ENCODE data around the gene SPCS3.
A peak's percentile ranks its signal among the peaks of the same experiment; 100 is the strongest.
"Not testable (repeated sequence)": the region's sequence is repeated elsewhere in the genome, so short reads cannot be mapped to it uniquely, and the experiment has no call there.

The SPCS3 gene

DNA sequence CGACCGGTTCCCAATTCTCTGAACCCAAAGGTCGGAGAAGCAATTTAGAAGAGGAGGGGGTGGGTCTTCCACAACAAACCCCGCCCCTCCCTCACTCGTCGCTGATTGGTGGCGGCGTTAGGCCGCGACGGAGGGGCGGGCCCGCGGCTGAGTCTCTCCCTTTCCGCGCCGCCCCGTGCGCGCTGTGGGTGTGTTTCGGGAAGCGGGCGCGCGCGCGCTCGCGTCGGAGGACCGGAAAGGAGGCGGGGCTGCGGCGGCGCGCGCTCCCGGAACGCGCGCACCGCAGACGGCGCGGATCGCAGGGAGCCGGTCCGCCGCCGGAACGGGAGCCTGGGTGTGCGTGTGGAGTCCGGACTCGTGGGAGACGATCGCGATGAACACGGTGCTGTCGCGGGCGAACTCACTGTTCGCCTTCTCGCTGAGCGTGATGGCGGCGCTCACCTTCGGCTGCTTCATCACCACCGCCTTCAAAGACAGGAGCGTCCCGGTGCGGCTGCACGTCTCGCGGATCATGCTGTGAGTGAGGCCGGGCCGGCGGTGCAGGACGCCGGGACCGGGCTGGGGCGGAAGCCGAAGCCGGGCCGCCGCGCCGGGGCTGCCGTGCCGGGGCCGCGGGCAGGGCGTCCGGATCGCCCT lies at the start of gene SPCS3:
Gene SPCS3, plus strand, starts transcription at position 263 of the 636 bp plus-strand sequence. Its CDS starts 111 bp downstream, at position 374.
- TF ChIP-seq POLR2A (IDR thresholded peaks at IDR 0.05; ENCODE audit: low read depth, low read length) = peak; percentile 98
- peak; percentile 60 for FAIRE-seq
- peak; percentile 53 for DNase-seq (ENCODE audit: insufficient read length, low spot score)

DNA sequence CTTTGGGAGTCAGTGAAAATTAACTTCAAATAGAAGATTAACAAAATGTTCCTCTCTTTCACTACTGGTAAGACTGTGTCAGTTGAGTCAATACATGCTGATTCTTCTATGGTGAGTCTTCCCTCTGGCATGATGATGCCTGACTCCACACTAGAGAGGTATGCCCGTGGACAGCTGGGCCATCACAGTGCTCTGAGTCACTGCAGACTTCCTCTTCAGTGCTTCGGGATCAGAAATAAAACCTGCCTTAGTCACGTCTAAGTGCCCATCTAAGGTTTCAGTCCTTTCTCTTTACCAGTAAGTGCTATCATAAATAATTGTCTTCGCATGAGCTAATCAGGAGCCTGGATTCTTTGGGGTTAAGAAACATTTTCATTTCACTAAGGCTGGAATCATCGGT lies 49.1 kb upstream of the SPCS3 start:
- TF ChIP-seq POLR2A (IDR thresholded peaks at IDR 0.05; ENCODE audit: low read depth, low read length) = no peak
- peak; percentile 31 for DNase-seq (ENCODE audit: insufficient read length, low spot score)
- FAIRE-seq = peak; percentile 99

DNA sequence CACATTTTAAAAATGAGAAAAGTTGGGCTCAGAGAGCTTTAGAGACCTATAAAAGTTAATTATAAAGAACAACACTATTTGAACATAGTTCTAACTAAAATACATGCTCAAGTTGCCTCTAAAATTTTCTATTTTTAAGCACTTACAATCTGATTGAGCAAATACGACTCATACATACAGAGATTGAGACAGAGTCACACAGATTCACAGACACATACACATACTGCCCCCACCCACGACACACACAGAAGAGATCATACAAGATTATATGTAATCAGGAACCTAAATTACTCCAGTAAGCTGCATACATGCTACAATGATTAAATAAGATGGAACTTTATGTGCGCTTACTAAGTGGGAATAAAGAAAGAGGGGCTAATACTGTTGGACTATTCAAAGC lies 48.0 kb upstream of the SPCS3 start:
- no peak for TF ChIP-seq POLR2A (IDR thresholded peaks at IDR 0.05; ENCODE audit: low read depth, low read length)
- FAIRE-seq = no peak
- no peak for DNase-seq (ENCODE audit: insufficient read length, low spot score)

DNA sequence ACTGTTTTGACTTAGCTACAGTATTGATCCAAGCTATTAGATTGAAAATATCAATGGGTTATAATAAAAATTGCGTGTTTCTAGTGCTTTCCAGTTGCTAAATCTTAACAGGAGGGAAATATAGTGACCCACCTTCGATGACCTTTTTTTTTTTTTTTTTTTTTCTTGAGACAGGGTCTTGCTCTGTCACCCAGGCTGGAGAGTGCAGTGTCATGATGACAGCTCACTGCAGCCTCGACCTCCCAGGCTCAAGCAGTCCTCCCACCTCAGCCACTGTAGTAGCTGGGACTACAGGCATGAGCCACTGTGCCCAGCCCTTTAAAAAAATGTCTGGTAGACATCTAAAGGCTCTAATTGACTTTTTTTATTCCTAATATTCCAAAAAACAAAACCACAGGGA lies 47.0 kb upstream of the SPCS3 start:
- no peak for TF ChIP-seq POLR2A (IDR thresholded peaks at IDR 0.05; ENCODE audit: low read depth, low read length)
- FAIRE-seq (no peak), DNase-seq (ENCODE audit: insufficient read length, low spot score) (no peak)

DNA sequence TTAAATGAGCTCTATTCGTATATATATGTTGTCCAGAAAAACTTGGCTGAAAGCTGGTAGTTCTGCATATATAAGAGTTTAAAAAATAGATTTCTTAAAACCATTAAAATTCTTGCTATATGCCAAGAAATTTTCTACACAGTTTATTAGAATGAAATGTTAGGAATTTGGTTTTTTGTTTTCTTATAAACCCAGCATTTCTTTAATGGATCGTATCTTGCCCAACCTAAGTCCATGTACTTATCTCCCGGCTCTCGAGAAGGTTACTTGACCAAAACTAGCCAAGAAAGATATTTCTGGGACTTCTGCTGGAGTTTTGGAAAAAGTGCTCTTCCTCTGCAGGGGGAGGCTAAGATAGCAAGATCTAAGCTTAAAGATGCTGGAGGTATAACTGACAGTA lies 46.0 kb upstream of the SPCS3 start:
- TF ChIP-seq POLR2A (IDR thresholded peaks at IDR 0.05; ENCODE audit: low read depth, low read length) = no peak

DNA sequence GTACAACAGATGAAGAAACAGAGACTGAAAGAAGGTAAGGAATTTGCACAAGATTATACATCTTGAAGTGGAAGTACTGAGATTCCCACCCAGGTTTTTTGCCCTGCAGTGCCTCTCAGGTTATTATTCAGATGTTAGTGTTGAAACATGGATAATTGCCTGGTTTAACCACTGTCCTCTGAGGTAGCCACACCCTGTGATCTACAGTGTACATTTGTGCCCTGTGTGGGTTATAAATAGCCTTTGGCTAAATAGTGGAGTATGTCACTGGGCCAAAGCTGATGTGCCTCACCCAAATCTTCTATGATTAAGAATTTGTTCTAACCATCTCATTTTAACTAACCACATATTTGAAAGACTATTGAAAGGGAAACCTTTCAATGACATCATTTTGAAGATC lies 45.3 kb upstream of the SPCS3 start:
- no peak for TF ChIP-seq POLR2A (IDR thresholded peaks at IDR 0.05; ENCODE audit: low read depth, low read length)
- FAIRE-seq = peak; percentile 60
- DNase-seq (ENCODE audit: insufficient read length, low spot score) = no peak

More for the DNA sequence above, 46.0 kb upstream of the SPCS3 start:
- DNase-seq (ENCODE audit: insufficient read length, low spot score) = no peak
- FAIRE-seq = no peak

DNA sequence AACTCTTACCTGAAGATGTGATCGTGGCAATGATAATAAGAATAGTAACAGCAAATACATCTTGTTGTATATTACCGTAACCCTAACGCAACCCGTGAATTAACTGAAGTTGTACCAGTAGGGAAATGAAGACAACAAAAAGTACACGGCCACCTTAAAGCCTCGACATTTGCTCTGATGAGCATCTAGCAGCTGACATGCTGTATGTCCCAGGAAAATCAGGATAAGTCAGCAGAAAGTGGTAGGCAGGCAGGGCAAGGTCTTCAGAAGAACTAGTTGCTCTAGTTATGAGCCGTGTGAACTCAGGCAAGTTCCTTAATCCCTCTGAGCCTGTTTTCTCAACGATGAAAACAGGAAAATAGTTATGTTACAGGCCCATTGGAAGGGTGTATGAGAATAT lies 43.1 kb upstream of the SPCS3 start:
- no peak for DNase-seq (ENCODE audit: insufficient read length, low spot score)
- no peak for FAIRE-seq
- TF ChIP-seq POLR2A (IDR thresholded peaks at IDR 0.05; ENCODE audit: low read depth, low read length) = no peak

DNA sequence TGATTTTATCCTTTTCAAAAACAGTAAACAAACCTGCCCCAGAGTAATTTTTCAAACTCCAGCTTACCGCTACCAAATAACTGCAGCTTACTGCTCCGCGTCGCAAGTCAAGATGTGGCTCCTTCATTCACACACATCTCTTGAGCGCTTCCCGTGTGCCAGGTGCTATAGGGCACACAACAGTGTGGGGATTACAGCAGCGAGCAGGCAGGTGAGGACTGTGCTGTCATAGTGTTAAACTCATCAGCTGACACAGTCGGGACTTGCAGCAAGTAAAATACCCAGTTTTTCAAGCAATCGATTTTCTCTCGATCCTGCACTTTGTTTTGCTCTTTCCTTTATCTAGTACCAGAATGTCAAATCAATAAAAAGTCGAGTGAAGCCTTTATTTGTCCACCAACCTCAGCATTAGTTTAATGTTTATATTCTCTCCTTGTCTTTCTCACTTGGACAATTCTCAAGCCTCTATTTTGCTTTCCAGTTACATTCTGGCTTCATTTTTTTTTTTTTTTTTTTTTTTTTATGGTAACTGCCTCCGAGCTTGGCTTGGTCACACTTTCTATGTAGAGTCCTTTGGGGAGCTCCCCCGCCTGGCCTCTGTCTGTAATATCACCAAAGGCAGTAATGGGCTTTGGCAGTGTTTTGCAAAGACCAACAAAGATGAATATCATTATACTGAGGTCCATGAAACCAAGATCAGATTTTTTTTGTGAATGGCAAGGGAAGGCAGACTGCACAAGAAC lies 42.4 kb upstream of the SPCS3 start:
- TF ChIP-seq POLR2A (IDR thresholded peaks at IDR 0.05; ENCODE audit: low read depth, low read length) = no peak
- DNase-seq (ENCODE audit: insufficient read length, low spot score) (no peak), FAIRE-seq (no peak)

DNA sequence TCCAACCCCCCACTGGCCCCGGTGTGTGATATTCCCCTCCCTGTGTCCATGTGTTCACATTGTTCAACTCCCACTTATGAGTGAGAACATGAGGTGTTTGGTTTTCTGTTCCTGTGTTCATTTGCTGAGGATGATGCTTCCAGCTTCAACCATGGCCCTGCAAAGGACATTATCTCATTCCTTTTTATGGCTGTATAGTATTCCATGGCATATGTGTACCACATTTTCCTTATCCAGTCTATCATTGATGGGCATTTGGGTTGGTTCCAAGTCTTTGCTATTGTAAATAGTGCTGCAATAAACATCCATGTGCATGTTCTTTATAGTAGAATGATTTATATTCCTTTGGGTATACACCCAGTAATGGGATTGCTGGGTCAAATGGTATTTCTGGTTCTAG lies 40.2 kb upstream of the SPCS3 start:
- not testable (repeated sequence) for DNase-seq (ENCODE audit: insufficient read length, low spot score); FAIRE-seq

DNA sequence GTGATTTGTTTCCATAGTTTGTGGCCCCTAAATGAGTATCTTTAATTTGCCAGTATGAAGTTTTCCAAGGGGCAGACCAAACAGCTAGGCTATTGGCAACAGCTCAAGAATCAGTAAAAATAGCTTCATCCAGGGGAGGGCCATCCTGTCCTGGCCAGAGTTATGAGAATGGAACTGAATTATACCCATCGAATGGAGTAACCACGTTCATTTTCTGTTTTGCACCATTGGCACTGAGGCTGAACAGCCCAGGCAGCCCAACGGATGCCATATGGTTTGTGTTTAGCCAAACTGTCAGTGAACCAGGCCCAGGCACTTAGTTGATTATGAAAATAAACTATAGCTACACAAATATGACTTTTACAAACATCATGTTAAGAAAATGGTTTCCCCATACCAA lies 33.0 kb upstream of the SPCS3 start:
- DNase-seq (ENCODE audit: insufficient read length, low spot score) = no peak
- FAIRE-seq = no peak
- no peak for TF ChIP-seq POLR2A (IDR thresholded peaks at IDR 0.05; ENCODE audit: low read depth, low read length)

DNA sequence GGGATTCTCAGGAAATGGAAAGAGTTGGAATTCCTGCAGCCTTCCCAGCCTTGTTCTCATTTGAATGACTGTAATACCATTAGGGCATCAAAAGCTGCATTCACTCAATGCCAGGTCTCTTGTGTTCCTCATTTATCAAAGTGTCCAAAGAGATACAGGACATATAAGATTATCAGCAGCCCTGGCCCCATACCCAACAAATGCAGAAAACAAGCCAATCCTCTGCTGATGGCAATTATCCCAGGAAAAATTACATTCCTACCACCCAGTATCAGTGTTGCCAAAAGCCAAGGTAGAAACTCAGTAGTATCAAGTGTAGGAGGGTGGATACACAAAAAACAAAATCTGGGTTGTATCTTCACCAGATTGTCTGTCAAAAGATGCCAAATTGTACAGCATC lies 32.2 kb upstream of the SPCS3 start:
- DNase-seq (ENCODE audit: insufficient read length, low spot score) (no peak), FAIRE-seq (no peak)
- TF ChIP-seq POLR2A (IDR thresholded peaks at IDR 0.05; ENCODE audit: low read depth, low read length) = no peak

DNA sequence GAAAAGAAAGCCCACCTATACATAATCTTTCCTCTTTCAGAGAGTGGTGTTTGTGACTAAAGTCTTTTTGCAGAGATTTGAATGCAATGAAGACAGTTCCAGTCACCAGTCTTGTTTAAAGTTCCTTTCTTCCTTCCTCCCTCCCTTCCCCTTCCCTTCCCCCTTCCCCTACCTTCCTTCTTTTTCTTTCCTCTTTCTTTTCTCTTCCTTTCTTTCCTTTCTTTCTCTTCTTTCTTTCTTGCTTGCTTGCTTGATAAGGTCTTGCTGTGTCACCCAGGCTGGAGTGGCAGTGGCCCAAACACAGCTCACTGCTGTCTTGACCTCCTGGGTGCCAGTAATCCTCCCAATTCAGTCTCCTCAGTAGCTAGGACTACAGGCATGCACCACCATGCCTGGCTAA lies 31.7 kb upstream of the SPCS3 start:
- FAIRE-seq (no peak), DNase-seq (ENCODE audit: insufficient read length, low spot score) (no peak)
- no peak for TF ChIP-seq POLR2A (IDR thresholded peaks at IDR 0.05; ENCODE audit: low read depth, low read length)

DNA sequence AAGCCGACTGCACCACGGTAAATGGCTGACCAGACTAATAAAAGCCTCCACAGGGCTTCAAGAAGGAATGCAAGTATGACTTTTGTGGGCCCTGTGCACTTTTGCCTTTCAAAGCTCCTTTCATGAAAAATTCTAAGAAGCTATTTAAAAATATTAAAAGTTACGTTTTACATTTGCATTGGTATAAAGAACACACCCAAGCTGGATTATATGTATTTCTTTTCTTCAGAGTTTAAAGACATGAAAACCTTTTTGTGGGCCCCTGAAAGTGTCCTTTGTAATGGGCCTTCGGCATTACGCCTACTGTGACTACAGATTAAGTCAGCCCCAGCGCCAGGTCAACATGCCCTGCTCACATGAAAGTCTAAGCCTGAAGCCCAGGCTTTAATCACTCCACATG lies 30.2 kb upstream of the SPCS3 start:
- FAIRE-seq (no peak), DNase-seq (ENCODE audit: insufficient read length, low spot score) (no peak)
- TF ChIP-seq POLR2A (IDR thresholded peaks at IDR 0.05; ENCODE audit: low read depth, low read length) = no peak

DNA sequence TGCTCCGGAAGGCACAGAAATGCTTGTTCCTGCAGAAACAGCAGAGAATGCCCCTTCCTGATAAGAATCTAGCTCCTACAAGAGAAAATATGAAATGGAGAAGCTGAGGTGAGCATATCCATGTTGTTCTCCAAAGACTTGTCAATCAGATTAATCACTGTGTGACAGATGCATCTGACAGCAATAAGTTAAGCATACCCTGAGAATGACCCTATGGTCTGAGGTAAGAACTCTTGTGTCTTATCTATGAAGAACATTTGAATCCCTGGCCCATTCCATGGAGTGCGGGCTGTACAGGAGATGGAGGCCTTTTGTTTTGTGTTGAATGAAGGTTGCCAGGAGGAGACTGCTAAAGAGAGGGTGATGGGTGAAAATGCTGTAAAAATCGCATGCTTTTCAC lies 29.2 kb upstream of the SPCS3 start:
- DNase-seq (ENCODE audit: insufficient read length, low spot score) (no peak), FAIRE-seq (no peak)
- no peak for TF ChIP-seq POLR2A (IDR thresholded peaks at IDR 0.05; ENCODE audit: low read depth, low read length)

DNA sequence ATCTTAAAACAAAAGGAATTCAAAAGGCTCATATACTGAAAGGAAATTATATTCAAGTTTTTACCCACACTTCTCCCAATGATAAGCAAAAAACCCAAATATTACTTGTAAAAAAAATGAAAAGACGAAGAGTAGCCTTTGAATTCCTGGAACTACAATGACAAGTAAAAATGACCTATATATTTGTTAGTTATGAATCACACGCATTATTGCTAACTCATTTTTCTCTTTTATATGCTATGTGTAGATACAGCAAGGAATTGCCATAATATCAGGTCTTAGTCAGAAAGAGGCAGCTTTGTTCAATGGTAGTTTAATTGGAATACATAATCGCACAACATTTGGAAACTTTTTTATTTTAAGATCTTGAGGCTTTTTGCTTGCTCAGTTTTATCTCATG lies 28.0 kb upstream of the SPCS3 start:
- TF ChIP-seq POLR2A (IDR thresholded peaks at IDR 0.05; ENCODE audit: low read depth, low read length) = no peak
- DNase-seq (ENCODE audit: insufficient read length, low spot score) = no peak
- no peak for FAIRE-seq
